ELF-1 (cell line): Measurements from ENCODE around the gene NLRP9.

Experiments
- DNase-seq: peaks from one replicate; pipeline ENCODE4 v3.0.0-alpha.2; 2016; ENCODE audit warnings: low read depth, low spot score

Gene NLRP9

DNA sequence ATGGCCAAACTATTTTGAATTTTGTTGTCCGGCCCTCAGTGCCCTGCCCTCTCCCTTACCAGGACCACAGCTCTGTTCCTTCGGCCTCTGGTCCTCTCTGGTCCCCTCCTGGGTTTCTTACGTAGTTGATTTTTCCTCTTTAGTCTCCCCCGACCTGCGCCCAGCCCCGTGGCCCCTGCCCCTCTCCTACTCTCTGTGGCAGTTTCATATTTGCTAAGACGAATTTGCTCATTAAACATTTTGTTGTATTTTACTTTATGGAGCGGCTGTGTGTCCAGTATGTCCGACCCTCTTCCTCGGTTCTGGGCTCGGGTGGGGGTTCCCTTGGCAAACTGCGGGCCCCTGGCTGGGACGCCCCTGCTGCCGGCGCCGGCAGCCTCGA, 63.8 kb downstream of the NLRP9 start:
- DNase-seq: peak; percentile 25

DNA sequence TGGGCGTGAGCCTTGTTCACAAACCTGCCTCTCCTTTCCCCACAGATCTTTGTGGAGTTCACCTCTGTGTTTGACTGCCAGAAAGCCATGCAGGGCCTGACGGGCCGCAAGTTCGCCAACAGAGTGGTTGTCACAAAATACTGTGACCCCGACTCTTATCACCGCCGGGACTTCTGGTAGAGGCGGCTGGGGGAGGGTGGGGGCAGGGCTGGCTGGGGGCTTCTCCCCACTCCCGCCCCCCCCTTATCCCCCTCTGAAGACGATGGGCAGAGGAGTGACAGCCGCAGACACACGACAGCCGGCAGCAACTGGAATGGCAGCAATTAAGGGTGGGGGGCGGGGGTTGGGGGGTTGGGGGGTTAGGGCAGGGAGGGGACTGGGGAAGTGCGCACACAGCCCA, 64.3 kb downstream of the NLRP9 start:
- DNase-seq: no peak

- DNase-seq: no peak
These were observed 64.7 kb downstream of the NLRP9 start for GRCh38 chr19:55673465-55673864.

DNA sequence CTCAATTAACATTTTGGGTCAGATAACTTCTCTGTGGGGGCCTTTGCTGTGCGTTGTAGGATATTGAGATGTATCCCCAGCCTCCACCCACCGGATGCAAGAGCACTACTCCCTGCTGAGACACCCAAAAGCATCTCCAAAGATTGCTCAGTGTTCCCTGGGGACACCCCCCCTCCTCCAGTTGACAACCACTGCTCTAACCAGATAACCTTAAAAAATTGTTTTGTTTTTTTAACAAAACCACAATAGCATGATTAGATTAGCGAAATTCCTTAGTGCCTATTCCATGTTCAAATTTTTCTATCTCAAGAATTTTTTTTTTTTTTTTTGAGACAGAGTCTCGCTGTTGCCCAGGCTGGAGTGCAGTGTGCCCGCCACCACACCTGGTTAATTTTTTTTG, 65.8 kb downstream of the NLRP9 start:
- DNase-seq: no peak

- DNase-seq: no peak
These were observed 67.2 kb downstream of the NLRP9 start for GRCh38 chr19:55671054-55671378.

GRCh38 chr19:55670280-55671053, 67.7 kb downstream of the NLRP9 start:
- no peak for DNase-seq

DNA sequence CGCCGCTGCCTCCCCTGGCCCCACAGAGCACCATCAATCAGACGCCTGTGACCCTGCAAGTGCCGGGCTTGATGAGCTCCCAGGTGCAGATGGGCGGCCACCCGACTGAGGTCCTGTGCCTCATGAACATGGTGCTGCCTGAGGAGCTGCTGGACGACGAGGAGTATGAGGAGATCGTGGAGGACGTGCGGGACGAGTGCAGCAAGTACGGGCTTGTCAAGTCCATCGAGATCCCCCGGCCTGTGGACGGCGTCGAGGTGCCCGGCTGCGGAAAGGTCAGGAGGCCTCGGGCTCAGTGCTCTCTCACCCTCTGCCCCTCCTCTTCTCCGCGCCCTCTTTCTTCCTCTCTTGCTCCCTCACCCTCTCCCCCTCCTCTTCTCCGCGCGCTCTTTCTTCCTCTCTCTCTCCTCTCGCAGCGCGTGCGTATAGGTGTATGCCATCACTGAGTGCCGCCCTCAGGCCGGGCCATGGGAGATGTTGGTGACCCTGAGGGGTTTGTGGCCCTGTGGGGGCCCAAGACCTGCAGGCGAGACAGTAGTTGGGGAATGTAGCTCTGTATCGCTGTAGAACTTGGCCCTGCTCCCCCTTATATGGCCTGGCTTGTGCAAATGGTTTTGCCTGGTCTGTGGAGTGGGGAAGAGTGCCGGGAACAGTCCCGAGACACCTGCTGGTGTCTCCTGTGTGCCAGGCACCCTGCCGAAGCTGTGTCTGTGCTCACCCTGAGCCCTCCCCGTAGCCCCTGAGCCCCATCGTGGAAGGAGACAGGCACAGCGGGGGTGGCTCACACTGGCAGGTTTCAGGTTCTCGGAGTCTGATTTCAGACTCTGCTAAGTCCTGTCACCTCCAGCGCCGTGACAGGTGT, 68.6 kb downstream of the NLRP9 start:
- no peak for DNase-seq

DNA sequence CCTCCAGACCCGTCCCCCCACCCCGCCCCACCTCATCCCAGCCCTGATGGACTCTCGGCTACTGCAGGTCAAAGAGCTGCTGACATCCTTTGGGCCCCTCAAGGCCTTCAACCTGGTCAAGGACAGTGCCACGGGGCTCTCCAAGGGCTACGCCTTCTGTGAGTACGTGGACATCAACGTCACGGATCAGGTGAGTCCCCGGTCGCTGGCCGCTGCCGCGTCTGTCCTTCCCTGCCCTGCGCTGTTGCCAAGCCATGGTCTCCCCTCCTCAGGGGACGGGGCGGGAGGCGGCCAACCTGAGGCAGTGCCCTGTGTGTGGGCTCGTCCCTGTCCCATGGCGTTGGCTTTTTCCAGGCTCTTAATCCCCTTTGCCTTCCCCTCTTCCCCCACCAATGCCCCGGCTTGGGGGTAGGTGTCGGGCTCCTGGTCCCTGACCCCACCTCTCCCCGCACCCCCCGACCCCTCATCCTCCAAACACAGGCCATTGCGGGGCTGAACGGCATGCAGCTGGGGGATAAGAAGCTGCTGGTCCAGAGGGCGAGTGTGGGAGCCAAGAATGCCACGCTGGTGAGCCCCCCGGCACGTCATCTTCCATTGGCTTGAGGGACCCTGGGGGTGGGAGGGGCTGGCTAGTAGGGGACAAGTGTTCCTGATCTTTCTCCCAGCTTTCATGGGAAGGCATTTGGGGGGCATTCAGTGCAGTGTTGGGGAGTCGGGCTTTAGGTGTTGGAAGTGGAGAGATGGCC, 69.4 kb downstream of the NLRP9 start:
- DNase-seq: no peak

- no peak for DNase-seq
These were observed 70.2 kb downstream of the NLRP9 start for GRCh38 chr19:55667958-55668357.

DNA sequence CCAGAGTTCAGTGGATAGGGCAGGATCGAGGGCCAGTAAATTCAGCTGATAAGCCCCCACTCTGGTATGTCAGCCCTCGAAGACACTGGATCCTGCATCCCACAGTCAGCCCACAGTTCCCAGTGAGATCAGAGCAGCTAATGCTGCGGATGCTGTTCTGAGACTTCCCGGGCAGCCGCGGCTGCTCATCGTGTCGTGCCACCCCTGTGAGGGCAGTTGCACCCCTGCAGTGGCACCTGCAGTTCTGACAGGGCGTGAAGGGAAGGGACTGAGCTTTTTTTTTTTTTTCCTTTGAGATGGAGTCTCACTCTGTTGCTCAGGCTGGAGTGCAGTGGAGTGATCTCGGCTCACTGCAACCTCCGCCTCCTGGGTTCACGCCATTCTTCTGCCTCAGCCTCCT, 70.7 kb downstream of the NLRP9 start:
- DNase-seq: no peak

DNA sequence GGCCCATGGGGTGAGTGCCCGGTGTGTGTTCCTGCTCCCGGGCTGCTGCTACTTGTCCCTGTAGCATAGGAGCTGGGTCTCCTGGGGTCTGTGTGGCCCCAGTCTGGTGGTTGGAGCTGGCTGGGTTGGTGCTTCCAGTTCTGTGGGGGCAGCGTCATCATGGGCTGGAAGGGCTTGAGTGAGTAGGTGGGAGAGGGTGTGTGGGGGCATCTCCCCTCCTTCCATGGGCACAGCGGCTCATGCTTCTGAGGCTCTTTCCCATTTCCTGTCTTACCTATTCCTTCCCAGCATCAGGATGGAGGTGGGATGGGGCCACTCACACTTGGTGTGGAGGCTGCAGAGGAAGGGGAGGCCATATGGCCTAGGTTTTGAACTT, 71.2 kb downstream of the NLRP9 start:
- DNase-seq: no peak

- no peak for DNase-seq
These were observed 71.7 kb downstream of the NLRP9 start for GRCh38 chr19:55666343-55667005.

DNA sequence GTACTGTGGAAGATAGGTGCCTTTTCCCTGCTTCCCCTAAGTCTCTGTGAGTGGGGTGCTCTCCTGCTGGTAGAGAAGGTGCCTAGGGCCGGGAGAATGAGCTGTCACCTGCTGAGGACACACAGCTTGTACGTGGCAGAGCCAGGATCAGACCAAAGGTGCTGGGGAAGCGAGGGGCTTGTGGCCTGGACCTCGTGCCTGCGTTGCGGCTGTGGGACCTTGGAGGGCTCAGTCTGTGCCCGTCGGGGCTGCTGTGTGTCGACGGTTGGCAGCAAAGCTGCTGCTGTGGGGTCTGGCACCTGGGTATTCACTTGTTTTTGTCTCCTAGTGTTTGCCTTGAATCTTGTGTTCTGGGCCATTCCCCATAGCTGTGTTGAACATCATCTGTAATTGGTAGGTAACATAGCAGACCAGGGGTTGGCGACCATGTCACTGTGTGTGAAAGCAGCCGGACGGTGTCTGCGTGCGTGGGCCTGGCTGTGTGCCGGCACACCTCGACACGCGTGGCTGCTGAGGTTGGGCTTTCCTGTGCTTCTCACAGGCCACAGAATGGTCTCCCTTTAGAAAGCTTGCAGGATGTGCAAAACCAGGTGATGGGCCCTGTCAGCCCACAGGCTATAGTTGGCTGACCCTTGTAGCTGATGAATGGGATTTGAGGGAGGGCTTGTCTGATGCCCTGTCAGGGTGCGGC, 74.2 kb downstream of the NLRP9 start:
- no peak for DNase-seq

DNA sequence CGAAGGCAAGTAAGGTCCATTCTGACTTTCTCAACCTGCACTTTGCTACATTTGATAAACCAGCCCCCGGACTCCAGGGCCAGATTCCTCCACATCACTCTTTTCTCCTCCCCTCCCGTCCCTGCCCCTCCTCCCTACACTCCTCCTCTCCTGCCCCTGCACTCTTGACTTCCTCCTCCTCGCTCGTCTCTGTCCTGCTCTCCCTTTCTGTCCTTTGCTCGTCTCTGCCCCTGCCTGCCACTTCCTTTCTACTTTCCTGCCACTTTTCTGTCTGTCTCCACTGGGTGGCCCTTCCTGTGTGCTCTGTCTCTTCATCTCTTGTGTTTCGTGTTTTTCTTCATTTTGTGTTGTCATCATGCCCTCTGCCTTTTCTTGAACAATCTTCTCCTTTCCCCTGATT, 76.4 kb downstream of the NLRP9 start:
- DNase-seq: no peak

- DNase-seq: no peak
These were observed 77.2 kb downstream of the NLRP9 start for GRCh38 chr19:55660991-55661390.

DNA sequence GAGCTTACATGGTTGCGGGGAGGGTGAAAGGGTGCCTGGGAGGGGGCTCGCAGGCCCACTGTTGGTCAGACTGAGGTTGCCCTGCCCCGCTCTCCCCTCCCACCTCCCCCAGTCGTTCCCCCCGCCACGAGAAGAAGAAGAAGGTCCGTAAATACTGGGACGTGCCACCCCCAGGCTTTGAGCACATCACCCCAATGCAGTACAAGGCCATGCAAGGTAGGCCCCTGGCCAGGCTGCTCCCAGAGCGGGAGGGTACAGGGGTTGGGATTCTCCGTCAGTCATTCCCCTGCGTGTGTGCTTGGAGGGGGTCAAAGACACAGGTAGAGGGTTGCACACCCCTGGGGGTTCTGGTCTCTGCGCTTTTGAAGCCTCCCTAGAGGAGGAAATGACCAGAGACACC, 77.8 kb downstream of the NLRP9 start:
- no peak for DNase-seq

- DNase-seq: no peak
These were observed 78.4 kb downstream of the NLRP9 start for GRCh38 chr19:55659822-55660221.

GRCh38 chr19:55658846-55659459, 79.2 kb downstream of the NLRP9 start:
- no peak for DNase-seq
